ENCODE measurements around the gene UTP25.

GRCh38 chr1:209884665-209885117 lies 56.9 kb downstream of the UTP25 start:
- no peak for TF ChIP-seq CTCF (IDR thresholded peaks at IDR 0.05; ENCODE audit: low read depth, low read length)
- TF ChIP-seq EZH2phosphoT487 (IDR thresholded peaks at IDR 0.05; ENCODE audit: low read depth), result no peak
